Fibroblast of peridontal ligament (primary cell): ENCODE results near the gene ITSN2.
A peak's percentile ranks its signal among the peaks of the same experiment; 100 is the strongest.
"Not testable (repeated sequence)": the region's sequence is repeated elsewhere in the genome, so short reads cannot be mapped to it uniquely, and the experiment has no call there.

Experiments
- DNase-seq: peaks from one replicate; pipeline ENCODE4 v3.0.0-alpha.2; 2010; ENCODE audit errors: extremely low read depth

ITSN2 gene

DNA sequence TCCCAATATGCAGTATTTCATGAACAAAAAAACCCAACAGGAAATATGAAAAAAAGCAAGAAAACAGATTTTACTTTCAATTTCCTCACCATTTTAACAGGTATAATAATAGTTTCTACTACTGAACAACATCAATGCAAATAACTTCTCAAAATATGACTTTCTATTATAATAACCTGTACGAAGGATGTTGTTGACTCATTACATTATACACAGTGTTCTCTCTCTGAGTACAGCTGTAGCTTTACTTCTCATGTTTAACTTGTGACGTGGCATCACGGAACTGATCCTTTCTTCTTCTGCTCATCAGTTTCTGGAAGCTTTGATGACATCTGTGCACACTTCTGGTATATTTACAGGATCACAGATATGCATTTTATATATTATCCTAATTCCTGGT, 145.5 kb downstream of the ITSN2 start:
- DNase-seq: no peak

DNA sequence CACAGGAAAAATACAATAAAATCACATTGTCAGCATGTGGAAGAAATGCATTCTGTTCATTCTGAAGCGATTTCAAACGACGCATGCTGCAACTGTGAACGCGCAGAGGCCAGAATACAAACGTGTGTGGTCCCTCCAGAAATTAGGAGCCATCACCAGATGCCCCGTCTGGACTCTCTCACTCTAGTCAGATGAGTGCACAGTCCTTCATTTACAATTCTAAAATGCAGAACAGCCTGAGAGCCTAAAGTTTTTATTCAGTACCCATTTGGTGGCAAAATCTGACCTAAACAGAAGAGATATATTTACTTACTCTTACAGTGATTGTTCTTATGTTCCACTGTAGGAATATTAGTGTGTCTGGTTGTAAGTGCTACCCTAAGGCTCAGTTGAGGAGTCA, 148.9 kb downstream of the ITSN2 start:
- DNase-seq: no peak

DNA sequence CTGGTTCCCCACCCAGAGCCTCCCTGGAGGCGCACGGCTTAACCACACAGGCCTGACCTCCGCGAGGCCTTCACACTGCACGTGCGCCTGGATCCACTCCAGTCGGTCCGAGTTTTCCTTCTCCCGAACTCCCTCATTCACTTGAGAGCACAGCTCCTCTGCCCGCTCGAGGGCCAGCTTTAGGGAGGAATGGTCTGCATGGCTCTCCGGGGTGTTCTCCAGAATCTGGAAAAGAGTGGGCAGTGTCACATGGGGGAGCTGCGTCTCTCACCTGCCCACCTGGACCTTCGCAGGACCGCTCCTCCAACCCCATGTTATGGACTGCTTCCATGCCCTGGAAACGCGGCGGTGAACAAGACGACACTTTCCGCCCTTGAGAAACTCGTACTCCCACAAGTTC, 149.6 kb downstream of the ITSN2 start:
- no peak for DNase-seq

DNA sequence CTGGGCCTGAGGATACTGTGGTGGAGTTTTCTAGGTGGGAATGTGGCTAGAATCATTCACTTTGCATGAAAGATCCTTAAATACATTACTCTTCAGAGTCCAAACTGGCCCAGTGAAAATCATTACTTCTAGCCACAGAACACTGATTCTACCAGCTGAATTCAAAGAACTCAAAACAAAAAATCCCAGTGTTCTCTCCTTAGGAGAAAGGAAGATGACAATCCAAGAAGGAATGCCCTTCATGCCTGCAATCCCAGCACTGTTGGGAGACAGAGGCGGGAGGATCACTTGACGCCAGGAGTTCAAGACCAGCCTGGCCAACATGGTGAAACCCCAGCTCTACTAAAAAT, 150.3 kb downstream of the ITSN2 start:
- DNase-seq: no peak

DNA sequence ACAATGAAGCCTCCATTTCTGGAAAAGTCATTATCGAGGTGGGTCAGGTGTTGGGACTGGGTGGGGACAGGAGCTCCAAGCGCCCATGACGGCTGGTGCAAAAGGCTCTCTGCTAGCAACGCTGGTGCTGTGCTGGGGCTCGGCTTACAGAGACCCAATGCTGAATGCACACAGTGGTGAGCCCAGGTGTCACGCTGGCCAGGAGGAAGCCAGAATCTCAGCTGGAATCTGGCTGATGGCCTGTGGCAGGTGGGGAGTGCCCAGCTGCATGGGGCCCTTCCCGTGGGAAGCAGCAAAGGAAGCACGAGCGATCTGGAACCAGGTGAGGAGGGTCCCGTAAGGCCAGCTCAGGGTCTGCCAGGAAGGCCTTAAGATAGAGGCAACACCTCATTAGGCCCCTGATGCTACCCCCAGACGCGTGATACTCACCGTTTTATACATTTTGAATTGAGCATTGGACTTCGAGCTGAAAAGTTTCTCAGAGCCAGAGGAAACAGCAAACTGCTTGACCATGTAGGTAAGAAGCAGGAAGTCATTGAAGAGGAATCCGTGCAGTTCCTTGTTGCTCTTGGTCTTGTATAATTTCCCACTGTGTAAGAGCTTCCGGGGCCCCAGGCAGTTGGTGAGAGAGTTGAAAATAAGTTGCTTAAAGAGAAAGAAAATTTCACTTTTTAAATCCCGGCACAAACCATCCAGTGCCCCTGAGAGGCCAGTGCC, 150.8 kb downstream of the ITSN2 start:
- DNase-seq: no peak

DNA sequence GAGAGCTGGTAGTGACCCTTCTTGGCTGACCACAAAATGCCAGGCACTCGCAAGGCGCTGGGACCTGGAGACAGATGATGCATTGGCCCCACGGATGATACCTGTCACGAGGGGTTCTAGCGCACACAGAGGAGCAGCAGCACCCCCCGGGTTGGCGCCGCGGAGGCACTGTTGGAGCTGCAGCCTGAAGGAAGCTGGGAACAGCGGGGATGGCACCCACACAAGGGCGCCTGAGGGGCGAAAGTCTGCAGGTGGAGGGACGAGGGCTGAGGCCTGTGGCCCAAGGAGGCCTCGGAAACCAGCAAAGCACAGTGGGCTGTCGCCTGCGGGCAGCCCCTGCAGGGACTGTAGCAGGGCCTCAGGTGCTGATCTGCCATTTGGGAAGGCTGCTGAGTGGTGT, 151.8 kb downstream of the ITSN2 start:
- no peak for DNase-seq

DNA sequence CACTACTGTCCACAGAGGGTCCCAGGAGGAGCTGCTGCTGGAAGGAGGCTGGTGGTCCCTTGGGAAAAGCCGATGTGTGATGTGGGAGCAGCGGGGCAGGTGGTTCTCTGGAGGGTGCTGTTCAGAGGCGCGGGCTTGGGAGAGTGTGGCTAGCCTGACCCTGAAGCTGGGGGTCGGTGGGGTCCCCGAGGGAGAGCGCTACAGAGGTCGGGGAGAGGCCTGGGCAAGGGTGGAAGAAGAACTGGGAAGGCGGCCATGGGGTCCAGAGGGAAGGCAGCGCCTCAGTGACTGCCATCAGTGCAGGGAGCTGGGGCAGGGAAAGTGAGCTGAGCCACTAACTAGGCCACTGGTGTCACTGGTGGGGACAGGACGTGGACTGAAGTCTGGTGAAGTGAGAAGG, 153.0 kb downstream of the ITSN2 start:
- DNase-seq: no peak

DNA sequence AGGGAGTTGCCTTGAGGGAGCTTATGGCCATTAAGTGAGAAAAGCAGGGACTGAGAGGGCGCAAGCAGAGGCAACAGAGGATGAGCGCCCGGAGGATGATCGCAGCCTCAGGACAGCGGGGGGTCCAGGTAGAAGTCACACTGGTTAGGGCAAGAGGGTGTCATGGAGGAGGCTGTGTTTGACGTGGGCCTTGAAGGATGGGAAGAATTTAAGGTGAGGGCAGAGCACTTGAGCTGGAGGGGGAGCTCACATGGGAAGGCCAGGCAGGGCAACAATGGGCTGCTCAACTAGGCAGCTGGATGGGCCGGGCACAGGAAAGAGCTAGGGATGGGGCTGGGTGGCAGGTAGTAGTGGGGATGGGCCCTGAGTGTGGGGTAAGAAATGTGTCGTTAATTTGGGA, 153.6 kb downstream of the ITSN2 start:
- no peak for DNase-seq

DNA sequence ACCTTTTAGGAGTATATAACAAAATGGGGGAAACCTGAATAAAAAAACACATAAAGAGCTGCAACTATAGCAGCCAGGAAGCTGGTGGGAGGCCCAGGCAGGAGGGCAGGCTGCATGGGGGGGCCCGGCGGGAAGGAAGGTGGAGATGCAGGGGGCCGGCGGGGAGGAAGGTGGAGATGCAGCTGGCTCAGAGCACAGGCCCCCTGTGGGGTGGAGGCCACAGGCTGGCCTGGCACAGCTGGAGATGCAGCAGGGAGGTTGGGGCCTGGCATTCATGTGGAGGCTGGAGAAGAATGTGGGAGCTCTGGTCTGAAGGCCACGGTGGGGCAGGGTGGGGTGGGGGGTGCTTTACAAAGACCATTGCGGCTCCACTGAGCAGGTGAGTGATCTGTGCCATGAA, 154.1 kb downstream of the ITSN2 start:
- no peak for DNase-seq

DNA sequence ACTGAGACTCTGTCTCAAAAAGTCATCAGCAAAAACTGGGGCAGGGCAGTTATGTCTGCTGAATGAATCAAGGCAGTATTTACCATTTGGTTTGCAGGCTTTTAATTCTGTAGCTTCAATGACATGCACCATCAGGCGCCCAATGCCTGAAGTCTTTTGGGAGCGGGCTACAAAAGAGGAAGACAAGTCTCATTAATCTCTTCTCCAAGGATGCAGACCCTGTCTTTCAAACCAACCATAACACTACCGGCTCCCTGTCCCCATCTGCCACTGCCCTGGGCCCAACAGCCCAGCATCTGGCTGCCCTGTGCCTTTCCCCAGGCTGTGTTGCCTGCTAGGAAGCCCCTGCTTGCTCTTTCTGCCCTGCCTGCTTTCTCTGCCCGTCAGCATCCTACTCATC, 155.2 kb downstream of the ITSN2 start:
- no peak for DNase-seq

DNA sequence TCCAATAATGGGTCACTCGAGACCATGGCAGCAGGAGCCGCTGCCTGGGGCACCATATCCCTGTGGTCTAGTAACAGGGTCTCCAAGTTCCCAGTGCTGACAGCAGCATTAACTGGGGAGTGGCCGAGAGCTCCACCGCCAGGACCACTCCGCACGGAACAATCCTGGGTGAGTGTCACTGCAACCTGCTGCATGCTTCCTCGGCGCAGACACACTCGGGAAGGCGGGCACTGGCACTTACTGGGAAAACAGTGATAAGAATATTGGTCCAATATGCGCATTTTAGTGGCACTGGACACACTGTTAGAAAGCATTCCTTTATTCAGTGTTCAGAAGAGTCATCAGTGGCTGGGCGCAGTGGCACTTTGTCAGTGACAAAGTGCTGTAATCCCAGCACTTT, 155.8 kb downstream of the ITSN2 start:
- no peak for DNase-seq

DNA sequence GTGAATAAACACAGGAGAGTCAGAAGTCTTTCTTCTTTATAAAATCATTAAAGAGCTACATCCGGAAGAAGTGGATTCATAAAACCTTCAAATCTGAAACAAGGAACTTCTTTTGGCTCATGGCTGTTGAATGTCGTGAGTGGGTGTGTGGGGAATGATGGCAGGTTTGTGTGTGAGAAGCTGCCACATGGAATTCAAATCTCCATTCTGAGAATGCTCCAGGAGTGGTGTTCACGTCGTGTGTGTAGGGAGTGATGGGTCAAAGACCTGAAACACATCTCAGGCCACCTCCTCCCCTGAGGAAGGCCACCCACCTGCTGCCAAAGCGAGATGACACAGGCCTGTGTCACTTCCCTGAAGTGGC, 156.6 kb downstream of the ITSN2 start:
- DNase-seq: no peak

DNA sequence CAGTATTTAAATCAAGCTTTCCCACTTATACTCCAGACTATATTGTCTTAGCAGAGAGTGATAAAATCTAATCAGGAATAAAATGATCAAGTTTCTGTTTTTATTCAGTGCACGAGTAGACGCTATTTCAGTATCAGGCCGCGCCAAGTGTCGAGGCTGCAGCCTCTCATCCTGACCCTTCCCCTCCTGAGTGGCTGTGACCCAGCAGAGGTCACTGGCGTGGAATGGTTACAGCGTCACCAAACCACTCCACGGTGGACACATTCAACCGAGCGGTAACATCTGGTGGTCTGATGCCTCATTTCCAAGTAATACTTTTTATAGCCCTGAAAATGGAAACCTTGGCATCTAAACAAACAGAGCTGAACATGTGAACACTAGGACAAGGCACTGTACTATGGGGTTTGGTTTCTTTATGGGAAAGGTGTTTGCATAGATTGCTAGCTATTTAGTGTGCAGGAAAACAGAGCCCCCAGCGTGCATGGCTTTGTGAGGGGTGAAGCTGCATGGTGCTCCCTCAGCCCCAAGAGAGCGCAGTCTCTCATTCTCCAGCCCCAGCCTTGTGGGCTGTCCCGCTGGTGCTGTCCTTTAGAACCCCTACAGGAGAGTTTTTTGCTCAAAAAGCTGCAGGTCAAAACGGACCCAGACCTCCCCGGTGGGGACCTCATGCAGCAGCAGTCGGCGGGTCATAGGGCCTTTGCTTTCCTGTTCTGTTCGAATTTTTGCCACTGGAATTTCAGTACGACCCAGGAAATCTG, 157.1 kb downstream of the ITSN2 start:
- no peak for DNase-seq

DNA sequence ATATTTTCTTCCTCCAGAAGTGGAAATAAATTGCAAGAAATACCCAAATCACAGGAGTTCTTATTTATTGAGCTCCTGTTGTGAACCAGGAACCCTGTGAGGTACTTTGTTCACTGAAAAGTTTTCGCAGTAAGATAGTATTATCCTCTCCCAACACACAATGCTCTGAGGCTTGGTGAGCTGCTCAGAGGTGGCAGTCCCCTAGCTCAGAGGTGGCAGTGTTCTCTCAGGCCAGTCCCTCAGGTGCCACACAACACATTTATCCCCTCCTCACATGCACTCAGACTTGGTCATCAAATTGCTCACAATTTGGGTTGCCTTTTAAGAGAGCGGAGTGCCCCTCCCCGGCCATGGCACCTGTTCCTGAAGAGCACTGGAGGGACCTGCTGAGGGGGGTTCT, 159.5 kb downstream of the ITSN2 start:
- no peak for DNase-seq

DNA sequence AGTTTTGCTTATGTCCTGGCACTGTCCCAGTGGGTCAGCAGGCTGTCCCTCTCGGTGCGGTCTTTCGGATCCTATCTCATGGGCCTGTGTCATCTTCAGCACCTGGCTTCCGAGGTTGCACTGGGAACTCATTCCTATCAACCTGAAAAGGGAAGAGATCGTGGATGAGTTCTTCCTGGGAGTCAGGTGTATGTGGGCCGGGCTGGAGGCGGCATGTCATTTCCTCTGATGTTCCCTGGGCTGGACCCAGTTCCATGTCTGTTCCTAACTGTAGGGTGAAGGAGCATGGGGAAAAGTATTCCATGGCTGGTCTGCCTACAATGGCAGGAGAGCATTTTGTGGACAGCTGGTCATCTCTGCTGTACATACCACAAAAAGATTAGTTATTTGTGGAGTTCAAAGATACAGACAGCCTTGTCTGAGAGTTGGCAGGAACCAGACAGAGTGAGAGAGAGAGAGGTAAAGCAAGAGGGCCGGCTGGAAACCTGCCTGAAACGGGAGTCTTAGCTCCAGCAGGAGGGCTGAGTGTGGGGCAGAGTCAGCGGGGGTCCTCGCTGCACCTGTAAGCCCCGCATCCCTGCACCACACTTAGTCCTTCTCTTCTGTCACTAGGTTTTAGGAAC, 160.3 kb downstream of the ITSN2 start:
- DNase-seq: no peak

DNA sequence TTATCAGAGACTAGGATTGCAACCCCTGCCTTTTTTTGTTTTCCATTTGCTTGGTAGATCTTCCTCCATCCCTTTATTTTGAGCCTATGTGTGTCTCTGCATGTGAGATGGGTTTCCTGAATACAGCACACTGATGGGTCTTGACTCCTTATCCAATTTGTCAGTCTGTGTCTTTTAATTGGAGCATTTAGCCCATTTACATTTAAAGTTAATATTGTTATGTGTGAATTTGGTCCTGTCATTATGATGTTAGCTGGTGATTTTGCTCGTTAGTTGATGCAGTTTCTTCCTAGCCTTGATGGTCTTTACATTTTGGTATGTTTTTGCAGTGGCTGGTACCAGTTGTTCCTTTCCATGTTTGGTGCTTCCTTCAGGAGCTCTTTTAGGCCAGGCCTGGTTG, 163.1 kb downstream of the ITSN2 start:
- not testable (repeated sequence) for DNase-seq

DNA sequence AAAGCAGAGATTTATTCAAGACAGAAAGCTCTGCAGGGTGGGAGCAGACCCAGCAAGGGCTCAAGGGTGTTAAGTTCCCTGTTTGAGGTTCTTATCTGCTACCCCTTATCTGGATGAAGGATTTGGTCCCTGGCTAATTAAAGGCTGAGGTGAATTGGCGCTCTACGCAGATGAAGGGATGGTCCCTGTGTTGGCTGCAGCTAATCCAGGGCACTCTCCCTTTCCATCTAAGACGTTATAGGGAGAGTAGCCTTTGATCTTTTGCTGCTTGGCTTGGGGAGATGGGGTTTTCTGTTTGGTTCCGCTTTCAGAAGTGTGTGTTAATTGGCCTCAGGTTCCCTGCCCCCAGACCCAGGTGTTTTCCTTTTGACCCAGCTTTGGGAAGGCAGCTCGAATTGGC, 168.5 kb downstream of the ITSN2 start:
- DNase-seq: no peak

DNA sequence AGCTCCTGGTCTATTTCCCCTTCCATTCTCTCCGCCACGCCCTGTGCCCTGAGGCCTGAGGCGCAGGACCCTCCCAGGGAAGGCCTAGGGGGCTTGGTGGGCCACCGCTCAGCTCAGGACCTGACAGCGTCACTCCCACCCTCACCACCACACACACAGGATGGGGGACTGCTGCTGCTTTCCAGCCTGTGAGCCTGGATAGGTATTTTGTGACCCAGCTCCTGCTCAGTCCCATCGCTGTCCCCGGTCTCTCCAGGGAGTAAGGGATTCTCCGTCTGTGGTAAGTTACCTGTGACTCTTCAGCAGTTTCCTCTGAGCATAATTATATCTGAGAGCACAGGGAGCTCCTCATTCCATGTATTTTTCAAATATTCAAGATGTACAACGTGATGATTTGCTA, 169.2 kb downstream of the ITSN2 start:
- no peak for DNase-seq

DNA sequence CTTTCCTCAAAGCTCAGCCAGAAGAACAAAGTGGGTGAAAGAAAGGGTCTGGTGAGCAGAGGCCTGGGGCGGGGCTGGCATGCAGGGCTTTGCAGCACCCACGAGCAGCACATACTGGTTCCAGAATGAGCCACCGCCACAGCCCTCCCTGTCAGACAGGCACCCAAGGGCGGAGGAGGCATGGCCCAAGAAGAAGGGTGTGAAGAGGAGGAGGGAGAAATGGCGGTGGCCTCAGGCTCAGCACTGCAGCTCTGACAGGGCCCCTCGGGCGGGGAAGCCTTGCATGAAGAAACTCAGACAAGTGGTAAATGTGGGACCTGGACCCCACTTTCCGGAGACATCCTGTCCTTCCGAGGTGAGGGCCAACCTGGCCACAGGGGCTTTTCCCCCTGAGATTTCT, 169.8 kb downstream of the ITSN2 start:
- no peak for DNase-seq

DNA sequence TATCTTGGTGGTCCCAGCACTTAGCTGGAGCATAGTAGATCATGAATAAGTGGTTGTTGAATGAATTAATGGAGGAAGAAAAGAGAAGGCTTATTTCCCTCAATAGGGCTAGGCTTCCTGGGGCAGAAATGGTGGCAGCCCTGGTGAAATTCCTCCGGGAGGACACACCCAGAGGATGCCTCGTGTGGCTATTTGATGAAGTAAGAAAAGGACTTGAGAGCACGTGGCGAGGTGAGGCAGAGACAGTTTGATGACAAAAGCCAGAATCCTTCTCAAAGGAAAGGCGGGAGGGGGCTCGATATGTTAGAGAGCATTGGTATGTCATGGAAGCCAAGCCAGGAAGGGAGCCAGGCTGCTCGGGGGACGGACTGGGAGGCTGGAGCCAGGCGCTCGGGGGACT, 170.8 kb downstream of the ITSN2 start:
- no peak for DNase-seq

DNA sequence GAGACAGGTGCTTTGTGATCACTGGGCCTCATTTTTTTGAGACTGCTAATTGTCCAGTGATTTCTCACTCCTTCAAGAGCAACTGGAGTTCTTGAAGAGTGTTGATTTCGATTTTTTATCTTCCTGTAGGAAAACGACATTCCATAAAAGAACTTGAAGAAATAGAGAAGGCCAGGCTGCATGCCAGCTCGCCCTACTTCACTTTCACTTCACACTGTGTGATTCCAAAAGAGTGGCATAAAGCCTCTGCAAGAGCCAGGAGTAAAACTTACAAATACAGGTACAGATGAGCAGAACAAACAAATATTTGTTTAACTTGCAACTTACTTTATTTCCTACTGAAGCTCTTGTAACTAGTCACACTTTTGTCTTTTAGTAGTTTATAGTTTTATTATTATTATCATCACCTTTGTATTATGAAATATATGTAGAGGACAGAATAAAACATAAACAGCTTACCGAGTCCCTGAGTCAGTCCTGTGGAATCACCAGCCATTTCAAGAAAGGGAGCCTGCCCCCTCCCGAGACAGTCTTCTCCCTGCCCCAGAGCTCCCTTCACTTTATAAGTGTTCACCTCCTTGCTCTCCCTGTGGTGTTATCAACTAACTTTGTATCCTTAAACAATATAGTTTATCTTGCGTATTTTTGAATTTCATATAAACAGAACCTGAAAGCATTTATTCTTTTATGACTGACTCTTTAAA, 176.8 kb downstream of the ITSN2 start:
- peak; percentile 36 for DNase-seq

DNA sequence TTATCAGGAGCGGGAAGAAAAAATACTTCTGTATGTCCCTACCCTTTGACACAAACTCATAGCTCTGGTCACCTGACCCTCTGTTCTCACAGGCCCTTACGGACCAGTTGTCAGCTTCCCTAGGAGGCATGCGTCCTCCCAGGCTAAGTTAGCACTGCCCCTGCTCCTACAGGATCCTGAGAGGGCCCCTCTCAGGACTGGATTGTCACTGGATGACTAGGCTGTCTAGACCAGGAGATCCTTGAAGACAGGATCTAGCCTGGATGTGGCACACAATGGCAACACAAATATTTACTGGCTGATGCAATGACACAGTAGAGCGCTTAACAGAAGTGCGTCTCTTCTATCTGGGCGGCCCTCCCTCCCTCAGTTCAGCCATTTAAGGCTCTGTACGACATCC, 177.8 kb downstream of the ITSN2 start:
- no peak for DNase-seq

DNA sequence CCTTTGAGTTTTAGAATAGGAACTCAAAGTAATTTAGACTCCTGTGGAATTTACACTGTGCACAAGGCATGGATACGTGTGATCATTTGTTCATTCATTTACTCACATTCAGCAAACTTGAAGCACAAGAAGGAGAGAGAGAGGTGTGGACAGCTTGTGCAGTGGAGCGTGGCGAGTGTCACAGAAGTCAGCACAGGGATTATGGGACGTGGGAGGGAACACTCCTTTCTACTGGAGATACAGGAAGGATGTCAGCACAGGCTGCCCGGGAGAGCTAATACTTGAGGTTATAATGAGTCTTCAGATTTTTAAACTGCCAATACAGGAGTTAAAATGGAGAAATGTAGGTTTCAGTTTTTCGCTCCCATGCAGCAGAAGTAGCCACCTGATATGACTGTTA, 178.5 kb downstream of the ITSN2 start:
- no peak for DNase-seq
